K562 (cell line): ENCODE measurements around the gene PTTG1IP. TPM values are rescaled to one million over a fixed set of nuclear protein-coding genes. Genes with fewer than 3 reads are reported as not detected.

Experiments
- ATF7 ChIP-seq: fragments of 450-650 bp; IDR thresholded peaks from 2 replicates; pipeline ENCODE4 v1.7.1; 2014; ENCODE audit warnings: mild to moderate bottlenecking, moderate library complexity
- CREB3L1 ChIP-seq: fragments of 450-650 bp; IDR thresholded peaks from 2 replicates; pipeline ENCODE4 v1.6.1; 2014; ENCODE audit warnings: low read depth, mild to moderate bottlenecking, moderate library complexity, borderline replicate concordance
- DACH1 ChIP-seq: fragments of 450-650 bp; IDR thresholded peaks from 2 replicates; pipeline ENCODE4 v1.6.1; 2018; ENCODE audit not compliant: partially characterized antibody
- FOS ChIP-seq: IDR thresholded peaks from 3 replicates; pipeline ENCODE4 v1.6.1; 2011; ENCODE audit not compliant: insufficient read length; ENCODE audit errors: extremely low read depth
- FOSL1 ChIP-seq: fragments of 200-800 bp; sonication (Bioruptor generic); conservative IDR thresholded peaks from 2 replicates; pipeline ENCODE4 v1.6.1; 2016; ENCODE audit warnings: missing genetic modification characterization, missing compliant biosample characterization
- FOXK2 ChIP-seq, 2 experiments: fragments of 450-650 bp; IDR thresholded peaks in 1 of 2; conservative IDR thresholded peaks in 1 of 2; 2 replicates each; pipeline ENCODE4 v1.6.1; 2016; ENCODE audit warnings: low read depth in 2 of 2, mild to moderate bottlenecking in 1 of 2
- GATAD2B ChIP-seq: fragments of 450-650 bp; IDR thresholded peaks from 2 replicates; pipeline ENCODE4 v1.6.1; 2017; ENCODE audit warnings: mild to moderate bottlenecking, borderline replicate concordance
- HBP1 ChIP-seq: fragments of 450-650 bp; formaldehyde crosslinking; IDR thresholded peaks from 2 replicates; pipeline ENCODE4 v1.4.0; 2022; ENCODE audit warnings: missing genetic modification characterization
- JUND ChIP-seq, 2 experiments: IDR thresholded peaks; 2 replicates in 1 of 2; 3 replicates in 1 of 2; pipeline ENCODE4 v1.6.1; 2011; ENCODE audit warnings: borderline replicate concordance in 2 of 2, low read depth in 2 of 2, low read length in 2 of 2, improper control_type of control experiment in 1 of 2, missing biosample characterization in 1 of 2, missing genetic modification characterization in 1 of 2, missing genetic modification reagents in 1 of 2
- KHSRP ChIP-seq: fragments of 450-650 bp; IDR thresholded peaks from 2 replicates; pipeline ENCODE4 v1.6.1; 2017
- KLF10 ChIP-seq: fragments of 250-450 bp; sonication (Bioruptor Pico); IDR thresholded peaks from 2 replicates; pipeline ENCODE4 v1.6.1; 2021; ENCODE audit warnings: matching md5 sums
- MAZ ChIP-seq, 2 experiments: fragments of 450-650 bp in 1 of 2; sonication (generic) in 1 of 2; formaldehyde crosslinking; IDR thresholded peaks in 1 of 2; conservative IDR thresholded peaks in 1 of 2; 2 replicates each; pipeline versions ENCODE4 v1.4.0 to v1.5.0; 2020; ENCODE audit warnings: mild to moderate bottlenecking in 1 of 2, missing genetic modification reagents in 1 of 2
- MEIS2 ChIP-seq: fragments of 450-650 bp; IDR thresholded peaks from 2 replicates; pipeline ENCODE4 v1.6.1; 2014; ENCODE audit warnings: mild to moderate bottlenecking; ENCODE audit not compliant: partially characterized antibody
- NCOA6 ChIP-seq: fragments of 450-650 bp; IDR thresholded peaks from 2 replicates; pipeline ENCODE4 v1.6.1; 2017; ENCODE audit warnings: mild to moderate bottlenecking
- NONO ChIP-seq, 2 experiments: fragments of 200-400 bp in 1 of 2; fragments of 450-650 bp in 1 of 2; formaldehyde crosslinking in 1 of 2; IDR thresholded peaks; 2 replicates each; pipeline ENCODE4 v1.6.1; 2017; ENCODE audit warnings: low read depth in 2 of 2, mild to moderate bottlenecking in 2 of 2, moderate library complexity in 2 of 2, low read length in 1 of 2
- PKNOX1 ChIP-seq: fragments of 450-650 bp; IDR thresholded peaks from 2 replicates; pipeline ENCODE4 v1.6.1; 2016
- SIRT6 ChIP-seq: IDR thresholded peaks from one replicate; pipeline ENCODE4 v1.6.1; 2012; ENCODE audit warnings: low read depth, mild to moderate bottlenecking, control low read depth, inconsistent platforms, low read length, moderate library complexity
- SMAD4 ChIP-seq: fragments of 250-450 bp; sonication (Bioruptor Pico); conservative IDR thresholded peaks from 2 replicates; pipeline ENCODE4 v1.8.0; 2021; ENCODE audit warnings: inconsistent platforms, mild to moderate bottlenecking, moderate library complexity
- TCF15 ChIP-seq: fragments of 250-450 bp; sonication (Bioruptor Pico); IDR thresholded peaks from 2 replicates; pipeline ENCODE4 v1.8.0; 2022; ENCODE audit warnings: moderate library complexity, mild to moderate bottlenecking, inconsistent platforms
- USF2 ChIP-seq: sonication (generic); formaldehyde crosslinking; IDR thresholded peaks from 2 replicates; pipeline ENCODE4 v1.5.0; 2020; ENCODE audit warnings: missing genetic modification reagents
- ZEB2 ChIP-seq: fragments of 450-650 bp; IDR thresholded peaks from 2 replicates; pipeline ENCODE4 v1.6.1; 2016
- ZNF134 ChIP-seq: fragments of 250-450 bp; sonication (Bioruptor Pico); conservative IDR thresholded peaks from 2 replicates; pipeline ENCODE4 v1.4.0; 2020
- ZNF232 ChIP-seq: sonication (generic); formaldehyde crosslinking; IDR thresholded peaks from 2 replicates; pipeline ENCODE4 v1.8.0; 2022; ENCODE audit warnings: mild to moderate bottlenecking, missing genetic modification reagents
- ZNF24 ChIP-seq: fragments of 450-650 bp; IDR thresholded peaks from 2 replicates; pipeline ENCODE4 v1.6.1; 2016
- polyA plus RNA-seq, 8 experiments: library from polyadenylated mRNA; depleted of rRNA in 4 of 8; stranded (reverse) in 5 of 8; unstranded in 3 of 8; fragments of >200 nt; fragmentation: Nextera tagmentation in 2 of 8; fragmentation: Illumina TruSeq in 1 of 8; extraction: Ambion mirVana in 2 of 8; extraction: Trizol in 1 of 8; gene quantifications; 2 replicates each; pipeline versions ENCODE4 v1.2.1 to v1.2.3, GENCODE V29; 2011 to 2014; ENCODE audit warnings: inconsistent platforms in 1 of 8, missing spikeins in 1 of 8
- total RNA-seq, 7 experiments: library from RNA; depleted of rRNA in 6 of 7; stranded (reverse); fragments of >200 nt in 6 of 7; fragmentation: Illumina TruSeq in 2 of 7; extraction: Trizol in 2 of 7; gene quantifications; 2 replicates each; pipeline versions ENCODE4 v1.2.1 to v1.2.3, GENCODE V29; 2011 to 2021; ENCODE audit warnings: low replicate concordance in 1 of 7

Gene PTTG1IP
- total and polyA plus RNA-seq, 9 of the 15 experiments (the other 6 are each of a cell fraction or from before 2014, with no cell fraction given), result 5.0 to 99.3 (median 82.4) TPM

GRCh38 chr21:44817914-44818639 lies 55.4 kb downstream of the PTTG1IP start, which contains the start of gene SUMO3 (continued):
- TF ChIP-seq HBP1 (CRISPR knock-in tag) (peak; percentile 80), NCOA6 (no peak), ZEB2 (no peak), ZNF24 (0 out of 2 replicates have a peak, but pooled peaks have one; percentile 35), FOSL1 (peak; percentile 85), FOXK2 (conservative IDR thresholded peaks at IDR 0.05 in 1 of 2, IDR thresholded peaks at IDR 0.05 in 1 of 2; ENCODE audit: low read depth in 2 of 2) (no peak), KHSRP (no peak), DACH1 (no peak), GATAD2B (peak; percentile 98), KLF10 (CRISPR knock-in tag) (no peak), CREB3L1 (peak; percentile 74), ZNF134 (CRISPR knock-in tag) (0 out of 2 replicates have a peak, but pooled peaks have one; percentile 55), ZNF232 (CRISPR knock-in tag) (no peak), ATF7 (peak; percentile 81), SMAD4 (CRISPR knock-in tag) (peak; percentile 97), NONO (IDR thresholded peaks at IDR 0.05; ENCODE audit: low read depth in 2 of 2, low read length in 1 of 2) (peak; percentile 74 to 91; a peak in 3 of 4 replicates), MAZ (CRISPR knock-in tag; conservative IDR thresholded peaks at IDR 0.05 in 1 of 2, IDR thresholded peaks at IDR 0.05 in 1 of 2) (peak; percentile 2 to 94), USF2 (CRISPR knock-in tag) (peak; percentile 91), PKNOX1 (no peak), JUND (IDR thresholded peaks at IDR 0.05; ENCODE audit: borderline replicate concordance, low read depth, low read length) (peak; percentile 57), JUND (tag; IDR thresholded peaks at IDR 0.05; ENCODE audit: borderline replicate concordance, low read depth, low read length) (no peak; the same call in 2 of the 3 replicates), FOS (peak; percentile 12), MEIS2 (peak; percentile 54), TCF15 (peak; percentile 93), SIRT6 (no peak)
